ENCODE results near the gene PKMYT1. TPM values are rescaled to one million over a fixed set of nuclear protein-coding genes. Genes with fewer than 3 reads are reported as not detected.

The PKMYT1 gene
- total and polyA plus RNA-seq, 9 of the 15 experiments (the other 6 are each of a cell fraction or from before 2014, with no cell fraction given) = 8.7 to 201 (median 37.8) TPM

DNA sequence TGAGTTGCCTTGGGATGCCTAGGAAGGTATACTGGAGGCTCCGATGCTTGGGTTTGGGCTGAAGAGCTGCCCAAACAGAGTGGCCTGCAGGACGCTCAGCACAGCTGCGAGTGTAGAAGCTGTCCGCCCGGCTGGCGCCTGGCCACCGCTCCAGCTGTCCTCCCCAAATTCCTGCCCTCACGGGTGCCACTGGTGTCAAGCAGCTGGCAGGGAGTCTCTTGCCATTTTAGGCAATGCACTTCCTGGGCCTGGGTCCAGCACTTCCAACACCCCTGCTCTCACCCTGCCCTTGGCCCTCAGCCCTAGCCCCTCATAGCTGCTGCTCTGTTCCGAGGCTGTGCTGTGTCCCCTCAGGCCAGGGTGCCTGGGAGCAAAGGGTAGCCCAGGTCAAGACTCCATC lies 5.2 kb upstream of the PKMYT1 start:
- 84% methylated on average over 8 of the region's 9 CpGs for WGBS (ENCODE audit: insufficient coverage, low coverage, missing lambda C conversion rate)
- Histone ChIP-seq H3K4me3 (no peak overlapping the region), H3K4me1 (replicated peaks in 1 of 2; ENCODE audit: control insufficient read depth in 2 of 2, insufficient read depth in 2 of 2, low read length in 2 of 2) (peaks cover 19 to 71% of the 10 kb centered on the region in 2 experiments), H3K27me3 (ENCODE audit: control insufficient read depth in 2 of 2, insufficient read depth in 2 of 2, low read length in 2 of 2) (no peaks in the 10 kb centered on the region), H2AFZ (ENCODE audit: low read depth, low read length) (no peak overlapping the region), H3K9me1 (ENCODE audit: control insufficient read depth, insufficient read depth, low read length) (no peaks in the 10 kb centered on the region), H3K9me3 (replicated peaks; ENCODE audit: control insufficient read depth, insufficient read depth, low read depth, low read length) (no peaks in the 10 kb centered on the region), H3K9ac (ENCODE audit: insufficient read depth in 1 of 2, low read depth in 2 of 2, low read length in 2 of 2) (peak overlapping the region in 1 of 2 experiments; percentile 23; a peak in 2 of 4 replicates), H3K79me2 (ENCODE audit: control insufficient read depth, insufficient read depth, low read length) (peaks cover 7% of the 10 kb centered on the region), H3K4me2 (ENCODE audit: insufficient read depth, low read length) (no peak overlapping the region), H3K27ac (ENCODE audit: extremely low read depth, low read depth, low read length) (no peak overlapping the region), H4K20me1 (replicated peaks; ENCODE audit: control insufficient read depth, insufficient read depth, low read length) (no peaks in the 10 kb centered on the region), H3K36me3 (ENCODE audit: control insufficient read depth, insufficient read depth, low read length) (no peaks in the 10 kb centered on the region)
- in situ Hi-C loops (cut with MboI) = no loop called here
- ATAC-seq (no peak), FAIRE-seq (no peak), DNase-seq (ENCODE audit: extremely low read depth in 1 of 4, low spot score in 3 of 4) (no peak)
- intact Hi-C loops (cut with micrococcal nuclease) = no loop called here
- CTCF ChIA-PET (ENCODE audit: low intra/inter-chr PET ratio) = no interaction called here
- POLR2A ChIA-PET = interaction anchor here (1.0 to 1.2 kb wide), 2 partner anchors 15 to 140 kb away, joined by 3 to 5 read pairs; no protein-coding TSS in a partner anchor
- BruUV-seq (replicated peaks) = no TSS peak
- TF ChIP-seq PHB (CRISPR knock-in tag; IDR thresholded peaks at IDR 0.05) = no peak
- no peak for TF ChIP-seq ZNF347 (CRISPR knock-in tag; IDR thresholded peaks at IDR 0.05; ENCODE audit: low read depth)
- no peak for TF ChIP-seq TBP (optimal IDR thresholded peaks at IDR 0.05; ENCODE audit: low read depth, low read length)
- TF ChIP-seq, protein P1, sequence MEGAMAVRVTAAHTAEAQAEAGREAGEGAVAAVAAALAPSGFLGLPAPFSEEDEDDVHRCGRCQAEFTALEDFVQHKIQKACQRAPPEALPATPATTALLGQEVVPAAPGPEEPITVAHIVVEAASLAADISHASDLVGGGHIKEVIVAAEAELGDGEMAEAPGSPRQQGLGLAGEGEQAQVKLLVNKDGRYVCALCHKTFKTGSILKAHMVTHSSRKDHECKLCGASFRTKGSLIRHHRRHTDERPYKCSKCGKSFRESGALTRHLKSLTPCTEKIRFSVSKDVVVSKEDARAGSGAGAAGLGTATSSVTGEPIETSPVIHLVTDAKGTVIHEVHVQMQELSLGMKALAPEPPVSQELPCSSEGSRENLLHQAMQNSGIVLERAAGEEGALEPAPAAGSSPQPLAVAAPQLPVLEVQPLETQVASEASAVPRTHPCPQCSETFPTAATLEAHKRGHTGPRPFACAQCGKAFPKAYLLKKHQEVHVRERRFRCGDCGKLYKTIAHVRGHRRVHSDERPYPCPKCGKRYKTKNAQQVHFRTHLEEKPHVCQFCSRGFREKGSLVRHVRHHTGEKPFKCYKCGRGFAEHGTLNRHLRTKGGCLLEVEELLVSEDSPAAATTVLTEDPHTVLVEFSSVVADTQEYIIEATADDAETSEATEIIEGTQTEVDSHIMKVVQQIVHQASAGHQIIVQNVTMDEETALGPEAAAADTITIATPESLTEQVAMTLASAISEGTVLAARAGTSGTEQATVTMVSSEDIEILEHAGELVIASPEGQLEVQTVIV (CRISPR knock-in tag; IDR thresholded peaks at IDR 0.05; ENCODE audit: borderline replicate concordance) = no peak
- TF ChIP-seq SMAD4 (CRISPR knock-in tag; conservative IDR thresholded peaks at IDR 0.05) = no peak
- no peak for TF ChIP-seq TCF3 (CRISPR knock-in tag; IDR thresholded peaks at IDR 0.05)
- TF ChIP-seq MCM7 (IDR thresholded peaks at IDR 0.05) = no peak
- TF ChIP-seq SIN3A (IDR thresholded peaks at IDR 0.05; ENCODE audit: borderline replicate concordance in 2 of 2, control insufficient read depth in 1 of 2, low read depth in 2 of 2, low read length in 2 of 2) = no peak
- TF ChIP-seq, protein P2, sequence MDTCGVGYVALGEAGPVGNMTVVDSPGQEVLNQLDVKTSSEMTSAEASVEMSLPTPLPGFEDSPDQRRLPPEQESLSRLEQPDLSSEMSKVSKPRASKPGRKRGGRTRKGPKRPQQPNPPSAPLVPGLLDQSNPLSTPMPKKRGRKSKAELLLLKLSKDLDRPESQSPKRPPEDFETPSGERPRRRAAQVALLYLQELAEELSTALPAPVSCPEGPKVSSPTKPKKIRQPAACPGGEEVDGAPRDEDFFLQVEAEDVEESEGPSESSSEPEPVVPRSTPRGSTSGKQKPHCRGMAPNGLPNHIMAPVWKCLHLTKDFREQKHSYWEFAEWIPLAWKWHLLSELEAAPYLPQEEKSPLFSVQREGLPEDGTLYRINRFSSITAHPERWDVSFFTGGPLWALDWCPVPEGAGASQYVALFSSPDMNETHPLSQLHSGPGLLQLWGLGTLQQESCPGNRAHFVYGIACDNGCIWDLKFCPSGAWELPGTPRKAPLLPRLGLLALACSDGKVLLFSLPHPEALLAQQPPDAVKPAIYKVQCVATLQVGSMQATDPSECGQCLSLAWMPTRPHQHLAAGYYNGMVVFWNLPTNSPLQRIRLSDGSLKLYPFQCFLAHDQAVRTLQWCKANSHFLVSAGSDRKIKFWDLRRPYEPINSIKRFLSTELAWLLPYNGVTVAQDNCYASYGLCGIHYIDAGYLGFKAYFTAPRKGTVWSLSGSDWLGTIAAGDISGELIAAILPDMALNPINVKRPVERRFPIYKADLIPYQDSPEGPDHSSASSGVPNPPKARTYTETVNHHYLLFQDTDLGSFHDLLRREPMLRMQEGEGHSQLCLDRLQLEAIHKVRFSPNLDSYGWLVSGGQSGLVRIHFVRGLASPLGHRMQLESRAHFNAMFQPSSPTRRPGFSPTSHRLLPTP (IDR thresholded peaks at IDR 0.05; ENCODE audit: borderline replicate concordance, extremely low read depth, insufficient read length) = no peak
- TF ChIP-seq NR4A1 (CRISPR knock-in tag; IDR thresholded peaks at IDR 0.05) = no peak
- TF ChIP-seq NR4A1 (tag; IDR thresholded peaks at IDR 0.05) = no peak
- TF ChIP-seq, protein P3, sequence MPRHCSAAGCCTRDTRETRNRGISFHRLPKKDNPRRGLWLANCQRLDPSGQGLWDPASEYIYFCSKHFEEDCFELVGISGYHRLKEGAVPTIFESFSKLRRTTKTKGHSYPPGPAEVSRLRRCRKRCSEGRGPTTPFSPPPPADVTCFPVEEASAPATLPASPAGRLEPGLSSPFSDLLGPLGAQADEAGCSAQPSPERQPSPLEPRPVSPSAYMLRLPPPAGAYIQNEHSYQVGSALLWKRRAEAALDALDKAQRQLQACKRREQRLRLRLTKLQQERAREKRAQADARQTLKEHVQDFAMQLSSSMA (CRISPR knock-in tag; IDR thresholded peaks at IDR 0.05) = no peak
- TF ChIP-seq HDAC1 (IDR thresholded peaks at IDR 0.05) = no peak
- no peak for TF ChIP-seq JUNB (CRISPR knock-in tag; conservative IDR thresholded peaks at IDR 0.05)
- TF ChIP-seq MTF1 (CRISPR knock-in tag; IDR thresholded peaks at IDR 0.05; ENCODE audit: borderline replicate concordance) = no peak
- TF ChIP-seq, protein P4, sequence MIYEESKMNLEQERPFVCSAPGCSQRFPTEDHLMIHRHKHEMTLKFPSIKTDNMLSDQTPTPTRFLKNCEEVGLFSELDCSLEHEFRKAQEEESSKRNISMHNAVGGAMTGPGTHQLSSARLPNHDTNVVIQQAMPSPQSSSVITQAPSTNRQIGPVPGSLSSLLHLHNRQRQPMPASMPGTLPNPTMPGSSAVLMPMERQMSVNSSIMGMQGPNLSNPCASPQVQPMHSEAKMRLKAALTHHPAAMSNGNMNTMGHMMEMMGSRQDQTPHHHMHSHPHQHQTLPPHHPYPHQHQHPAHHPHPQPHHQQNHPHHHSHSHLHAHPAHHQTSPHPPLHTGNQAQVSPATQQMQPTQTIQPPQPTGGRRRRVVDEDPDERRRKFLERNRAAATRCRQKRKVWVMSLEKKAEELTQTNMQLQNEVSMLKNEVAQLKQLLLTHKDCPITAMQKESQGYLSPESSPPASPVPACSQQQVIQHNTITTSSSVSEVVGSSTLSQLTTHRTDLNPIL (CRISPR knock-in tag; IDR thresholded peaks at IDR 0.05) = no peak
- TF ChIP-seq FOS (IDR thresholded peaks at IDR 0.05; ENCODE audit: extremely low read depth, insufficient read length) = no peak
